Endometrial microvascular endothelial cells (primary cell): Measurements from ENCODE around the gene CEBPB. TPM values are rescaled to one million over a fixed set of nuclear protein-coding genes. Genes with fewer than 3 reads are reported as not detected.
"Not testable (repeated sequence)": the region's sequence is repeated elsewhere in the genome, so short reads cannot be mapped to it uniquely, and the experiment has no call there.

Experiments
- in situ Hi-C: cut with HindIII; loops from 2 replicates; pipeline ENCODE4 v1.10.0; 2017; ENCODE audit warnings: low sequenced_read_pairs, low pct_unique_long_range_greater_than_20kb; ENCODE audit errors: inconsistent ontology term
- total RNA-seq: library from RNA; depleted of rRNA; stranded (reverse); fragments of >200 nt; gene quantifications from one replicate; pipeline ENCODE4 v1.2.3, GENCODE V29; 2015; ENCODE audit errors: inconsistent ontology term

The CEBPB gene
- total RNA-seq, 1 donor from 2014 or later, result 10.9 TPM

- in situ Hi-C loops, result no loop called here
Observed at GRCh38 chr20:50165684-50166554, 24.7 kb upstream of the CEBPB start.

DNA sequence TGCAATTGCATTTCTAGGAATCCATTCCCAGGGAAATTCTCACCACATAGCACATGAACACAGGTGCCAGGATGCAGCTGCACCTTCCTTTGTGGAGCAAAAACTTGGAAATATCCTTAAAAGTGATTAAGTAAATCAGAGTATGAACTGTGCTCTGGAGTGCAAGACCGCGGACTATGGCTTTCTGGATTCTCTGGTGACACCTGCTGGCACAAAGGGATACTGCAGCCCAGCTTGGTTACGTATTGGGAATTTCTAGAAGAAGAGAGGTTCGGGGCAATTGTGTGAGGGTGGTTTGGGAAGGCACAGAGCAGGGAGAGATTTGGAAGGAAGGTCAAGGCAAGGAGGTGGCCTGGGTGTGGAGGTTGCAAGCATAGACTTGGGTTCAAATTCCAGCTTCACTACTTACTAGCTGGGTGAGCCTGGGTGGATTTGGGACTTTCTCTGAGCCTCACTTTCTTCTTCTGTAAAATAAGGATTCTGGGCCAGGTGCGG is 21.3 kb upstream of the CEBPB start:
- in situ Hi-C loops, result no loop called here

- in situ Hi-C loops, result no loop called here
Observed at GRCh38 chr20:50170549-50171220, 19.9 kb upstream of the CEBPB start.

DNA sequence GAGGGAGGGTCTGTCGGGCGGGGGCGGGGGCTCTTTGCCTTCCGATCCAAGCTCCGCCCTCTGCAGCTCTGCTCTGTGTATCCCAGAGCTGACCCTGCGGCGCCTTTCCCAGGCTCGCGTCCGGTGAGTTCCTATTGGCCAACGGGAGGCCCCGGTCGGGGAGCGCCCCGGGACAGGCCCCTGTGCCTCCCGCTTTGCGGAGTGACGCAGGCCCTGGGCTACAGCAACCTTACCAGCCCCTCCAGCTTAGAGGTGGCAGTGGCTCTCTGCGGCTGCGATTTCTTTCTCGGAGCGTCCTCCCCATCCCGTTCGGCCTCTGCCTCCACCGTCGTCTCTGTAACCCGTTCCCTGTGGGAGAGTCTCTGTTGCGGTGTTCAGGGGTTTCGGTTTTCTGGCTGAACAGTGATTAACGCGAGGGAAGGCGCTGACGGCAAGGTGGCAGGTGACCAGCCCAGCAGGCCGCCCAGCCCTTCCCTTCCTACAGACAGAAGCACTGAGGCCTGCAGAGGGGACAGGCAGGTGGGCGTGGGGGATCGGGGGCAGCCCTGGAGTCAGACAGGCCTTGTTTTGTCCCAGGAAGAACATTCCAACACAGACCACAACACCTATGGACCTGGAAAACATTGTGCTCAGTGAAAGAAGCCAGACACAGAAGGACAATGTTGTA is 18.1 kb upstream of the CEBPB start:
- in situ Hi-C loops, result no loop called here

- in situ Hi-C loops, result no loop called here
Observed at GRCh38 chr20:50174456-50174855, 16.2 kb upstream of the CEBPB start.

DNA sequence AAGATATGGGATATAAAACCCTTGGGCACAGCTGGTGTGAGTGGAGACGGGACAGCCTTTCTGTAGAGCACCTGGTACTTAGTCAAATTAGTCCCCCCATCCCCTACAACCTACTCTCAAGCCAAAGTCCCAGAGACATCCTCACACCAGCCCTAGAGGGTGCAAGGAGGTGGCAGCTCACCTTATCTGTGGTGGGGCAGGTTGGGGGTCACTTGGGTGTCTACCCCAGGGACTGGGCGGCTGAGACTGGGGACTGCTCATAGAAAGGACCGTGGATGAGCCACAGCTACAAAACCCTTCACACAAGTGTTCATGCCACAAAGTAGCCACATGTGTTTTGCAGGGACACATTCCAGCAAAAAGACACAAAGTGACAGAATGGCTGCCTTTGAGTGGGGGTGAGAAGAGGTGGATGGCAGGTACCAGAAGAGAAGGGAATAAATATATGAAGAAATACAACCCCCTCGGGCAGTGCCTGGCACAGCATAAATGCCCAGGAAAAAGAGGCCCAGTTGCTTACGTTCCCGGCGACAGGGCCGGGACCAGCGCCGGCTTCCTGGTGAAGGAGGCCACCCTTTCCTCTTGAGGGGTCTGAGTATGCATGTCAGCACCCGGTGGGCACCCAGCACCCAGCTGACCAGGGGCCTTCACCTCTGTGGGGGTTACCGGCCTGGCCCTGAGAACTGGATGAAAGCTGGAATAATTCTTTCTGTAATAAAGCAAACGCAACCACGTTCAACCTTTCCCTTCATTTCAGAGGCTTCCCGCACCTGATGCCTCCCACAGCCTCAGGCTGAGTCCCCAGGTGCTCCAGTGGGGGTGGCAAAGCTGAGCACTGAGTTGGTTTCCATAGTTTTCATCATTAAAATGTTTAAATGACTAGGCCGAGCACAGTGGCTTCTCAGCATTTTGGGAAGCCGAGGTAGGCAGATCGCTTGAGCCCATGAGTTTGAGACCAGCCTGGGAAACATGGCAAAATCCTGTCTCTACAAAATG is 14.4 kb upstream of the CEBPB start:
- in situ Hi-C loops, result no loop called here

- in situ Hi-C loops, result not testable (repeated sequence)
Observed at GRCh38 chr20:50178672-50179071, 12.0 kb upstream of the CEBPB start.

GRCh38 chr20:50181344-50181743 is 9.3 kb upstream of the CEBPB start:
- in situ Hi-C loops, result no loop called here

DNA sequence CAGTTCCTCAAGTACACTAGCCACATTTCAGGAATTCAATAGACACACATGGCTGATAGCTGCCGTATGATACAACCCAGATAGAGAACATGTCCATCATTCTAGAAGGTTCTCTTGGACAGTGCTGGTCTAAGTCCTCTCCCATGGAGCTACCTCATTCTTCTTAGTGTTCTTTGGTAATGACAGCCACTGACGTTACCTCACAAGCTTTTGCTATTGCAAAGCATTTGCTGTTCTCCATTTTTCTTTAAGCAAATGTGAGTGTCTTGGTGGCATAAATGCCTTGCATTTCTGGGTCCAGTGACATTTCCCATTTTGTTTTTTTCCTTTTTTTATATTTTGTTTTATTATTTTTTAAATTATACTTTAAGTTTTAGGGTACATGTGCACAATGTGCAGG is 8.3 kb upstream of the CEBPB start:
- in situ Hi-C loops, result no loop called here

GRCh38 chr20:50185426-50185825 is 5.2 kb upstream of the CEBPB start:
- in situ Hi-C loops, result no loop called here

GRCh38 chr20:50186151-50186885 is 4.3 kb upstream of the CEBPB start:
- in situ Hi-C loops, result no loop called here

- in situ Hi-C loops, result no loop called here
Observed at GRCh38 chr20:50186987-50187402, 3.6 kb upstream of the CEBPB start.

GRCh38 chr20:50187403-50188051 is 3.1 kb upstream of the CEBPB start:
- in situ Hi-C loops, result no loop called here

DNA sequence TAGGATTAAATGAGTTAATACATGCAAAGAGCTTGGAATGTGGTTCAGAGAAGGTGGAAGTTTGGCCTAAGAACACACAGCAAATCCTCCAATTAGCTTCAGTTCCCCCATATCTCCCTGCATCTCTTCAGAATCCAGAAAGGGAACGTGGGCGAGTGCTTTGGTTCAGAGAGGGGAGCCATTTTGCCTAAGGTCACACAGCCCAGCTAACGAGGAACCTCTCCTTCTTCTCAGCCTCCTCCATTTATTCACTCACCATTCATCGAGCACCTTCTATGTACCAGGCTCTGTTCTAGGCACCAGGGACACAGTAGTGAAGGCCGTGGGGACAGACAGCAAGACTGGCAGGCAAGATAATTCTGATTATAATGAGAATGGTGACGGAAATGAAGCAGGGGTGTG is 2.3 kb upstream of the CEBPB start:
- in situ Hi-C loops, result no loop called here

GRCh38 chr20:50188879-50189680 is 1.6 kb upstream of the CEBPB start:
- in situ Hi-C loops, result no loop called here

DNA sequence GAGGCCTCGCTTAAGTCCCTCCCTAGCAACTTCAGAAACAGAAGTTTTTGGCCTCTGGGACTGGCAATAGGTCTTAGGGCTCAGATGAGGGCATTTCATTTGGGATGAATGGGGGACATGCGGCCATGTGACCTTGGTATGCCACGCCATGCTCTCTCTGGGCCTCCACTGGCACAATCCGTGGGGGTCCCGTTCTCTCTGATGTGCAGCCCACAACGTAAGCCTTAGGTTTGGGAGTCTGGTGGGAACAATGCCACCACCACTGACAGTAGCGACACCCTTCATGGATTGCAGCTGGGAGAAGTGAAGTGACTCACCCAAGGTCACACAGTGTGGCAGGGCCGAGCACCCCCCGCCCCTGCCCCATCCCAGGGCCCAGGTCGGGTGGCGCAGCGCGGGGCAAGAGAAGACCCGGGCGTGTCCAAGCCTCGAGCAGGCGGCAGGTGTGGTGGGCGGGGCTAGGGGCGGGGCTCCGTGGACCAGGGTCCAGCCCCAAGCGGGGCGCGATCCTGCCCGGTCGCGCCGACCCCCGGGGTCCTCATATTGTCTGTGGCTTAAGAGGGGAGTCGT is 864 bp upstream of the CEBPB start:
- in situ Hi-C loops, result no loop called here
